IMR-90 (cell line): ENCODE measurements around the gene TTC3.

Source experiments
- BHLHE40 ChIP-seq: fragments of 150-350 bp; IDR thresholded peaks from 2 replicates; pipeline ENCODE4 v1.6.1; 2016; ENCODE audit warnings: mild to moderate bottlenecking, low read depth, low read length
- CEBPB ChIP-seq: IDR thresholded peaks from 2 replicates; pipeline ENCODE4 v1.6.1; 2012; ENCODE audit warnings: low read depth, low read length, improper control_type of control experiment
- CHD1 ChIP-seq: IDR thresholded peaks from 2 replicates; pipeline ENCODE4 v1.6.1; 2012; ENCODE audit warnings: low read depth, low read length, improper control_type of control experiment
- CTCF ChIP-seq: conservative IDR thresholded peaks from 2 replicates; pipeline ENCODE4 v1.5.1; 2012; ENCODE audit warnings: mild to moderate bottlenecking, low read depth, low read length, improper control_type of control experiment
- ELK1 ChIP-seq: fragments of 150-350 bp; IDR thresholded peaks from 2 replicates; pipeline ENCODE4 v1.6.1; 2016; ENCODE audit warnings: low read depth, mild to moderate bottlenecking, low read length, moderate library complexity, borderline replicate concordance
- FOS ChIP-seq: fragments of 150-350 bp; IDR thresholded peaks from 2 replicates; pipeline ENCODE4 v1.6.1; 2016; ENCODE audit warnings: low read depth, low read length
- MAFK ChIP-seq: IDR thresholded peaks from 2 replicates; pipeline ENCODE4 v1.6.1; 2012; ENCODE audit warnings: low read depth, low read length, improper control_type of control experiment
- MAZ ChIP-seq: IDR thresholded peaks from 2 replicates; pipeline ENCODE4 v1.6.1; 2012; ENCODE audit warnings: low read depth, mild to moderate bottlenecking, low read length, improper control_type of control experiment, moderate library complexity, borderline replicate concordance
- POLR2A ChIP-seq: IDR thresholded peaks from 2 replicates; pipeline ENCODE4 v1.6.1; 2012; ENCODE audit warnings: mild to moderate bottlenecking, low read depth, low read length
- RAD21 ChIP-seq: IDR thresholded peaks from 2 replicates; pipeline ENCODE4 v1.6.1; 2012; ENCODE audit warnings: low read length, improper control_type of control experiment
- RCOR1 ChIP-seq: IDR thresholded peaks from 2 replicates; pipeline ENCODE4 v1.6.1; 2012; ENCODE audit warnings: mild to moderate bottlenecking, low read length, improper control_type of control experiment; ENCODE audit not compliant: insufficient replicate concordance
- RFX5 ChIP-seq: IDR thresholded peaks from 2 replicates; pipeline ENCODE4 v1.8.0; 2012; ENCODE audit warnings: low read depth, mild to moderate bottlenecking, low read length, moderate library complexity
- SMC3 ChIP-seq: fragments of 150-350 bp; IDR thresholded peaks from 2 replicates; pipeline ENCODE4 v1.6.1; 2016; ENCODE audit warnings: low read depth, mild to moderate bottlenecking, antibody characterized with exemption, low read length, moderate library complexity
- USF2 ChIP-seq: fragments of 150-350 bp; IDR thresholded peaks from 2 replicates; pipeline ENCODE4 v1.6.1; 2017; ENCODE audit warnings: mild to moderate bottlenecking, antibody characterized with exemption, low read length, low read depth

- TF ChIP-seq CTCF: no peak
- TF ChIP-seq CEBPB: no peak
- TF ChIP-seq SMC3: no peak
- no peak for TF ChIP-seq MAFK
- TF ChIP-seq POLR2A: no peak
- TF ChIP-seq ELK1: no peak
- no peak for TF ChIP-seq RAD21
- no peak for TF ChIP-seq RCOR1
- TF ChIP-seq RFX5: no peak
- no peak for TF ChIP-seq BHLHE40
- no peak for TF ChIP-seq FOS
- TF ChIP-seq MAZ: no peak
- TF ChIP-seq USF2: no peak
- no peak for TF ChIP-seq CHD1
These were observed 84.9 kb downstream of the TTC3 start for GRCh38 chr21:37157938-37158337.
